Measurements from ENCODE around the gene CCL11.

Gene CCL11

GRCh38 chr17:34303606-34304005 lies 18.1 kb downstream of the CCL11 start:
- H3K4me3 ChIP-seq (replicated peaks; ENCODE audit: low read depth, low read length) = no peak overlapping the region
- DNase-seq (ENCODE audit: low read depth) = no peak
- no peak for TF ChIP-seq CTCF (IDR thresholded peaks at IDR 0.05; ENCODE audit: low read length, missing control alignments)

GRCh38 chr17:34305061-34305460 lies 19.5 kb downstream of the CCL11 start:
- H3K4me3 ChIP-seq (replicated peaks; ENCODE audit: low read depth, low read length) = no peak overlapping the region
- TF ChIP-seq CTCF (IDR thresholded peaks at IDR 0.05; ENCODE audit: low read length, missing control alignments) = no peak
- no peak for DNase-seq (ENCODE audit: low read depth)

GRCh38 chr17:34305606-34306005 lies 20.1 kb downstream of the CCL11 start:
- H3K4me3 ChIP-seq (replicated peaks; ENCODE audit: low read depth, low read length) = no peak overlapping the region
- TF ChIP-seq CTCF (IDR thresholded peaks at IDR 0.05; ENCODE audit: low read length, missing control alignments) = no peak
- DNase-seq (ENCODE audit: low read depth) = no peak

GRCh38 chr17:34306466-34306865 lies 20.9 kb downstream of the CCL11 start:
- peak; percentile 78 for TF ChIP-seq CTCF (IDR thresholded peaks at IDR 0.05; ENCODE audit: low read length, missing control alignments)
- no peak overlapping the region for H3K4me3 ChIP-seq (replicated peaks; ENCODE audit: low read depth, low read length)
- peak; percentile 91 for DNase-seq (ENCODE audit: low read depth)

GRCh38 chr17:34307110-34307509 lies 21.6 kb downstream of the CCL11 start:
- H3K4me3 ChIP-seq (replicated peaks; ENCODE audit: low read depth, low read length) = peak overlapping the region; percentile 22
- no peak for TF ChIP-seq CTCF (IDR thresholded peaks at IDR 0.05; ENCODE audit: low read length, missing control alignments)
- peak; percentile 88 for DNase-seq (ENCODE audit: low read depth)

- TF ChIP-seq CTCF (IDR thresholded peaks at IDR 0.05; ENCODE audit: low read length, missing control alignments) = no peak
- no peak overlapping the region for H3K4me3 ChIP-seq (replicated peaks; ENCODE audit: low read depth, low read length)
- DNase-seq (ENCODE audit: low read depth) = peak; percentile 59
Observed at GRCh38 chr17:34308371-34308770, 22.8 kb downstream of the CCL11 start.

- DNase-seq (ENCODE audit: low read depth) = no peak
- H3K4me3 ChIP-seq (replicated peaks; ENCODE audit: low read depth, low read length) = no peak overlapping the region
- no peak for TF ChIP-seq CTCF (IDR thresholded peaks at IDR 0.05; ENCODE audit: low read length, missing control alignments)
Observed at GRCh38 chr17:34311291-34311690, 25.7 kb downstream of the CCL11 start.
